Neural progenitor cell (in vitro differentiated cells): ENCODE measurements around the gene TGM3. TPM values are rescaled to one million over a fixed set of nuclear protein-coding genes. Genes with fewer than 3 reads are reported as not detected.

Experiments used
- DNase-seq: peaks from one replicate; pipeline ENCODE4 v3.0.0-alpha.2; 2016; ENCODE audit warnings: low spot score
- H2AFZ ChIP-seq: fragments of 200-600 bp; sonication (generic); replicated peaks from 2 replicates; pipeline ENCODE4 v1.6.1; 2016; ENCODE audit warnings: antibody characterized with exemption
- H3F3A ChIP-seq: fragments of 200-600 bp; sonication (generic); 2 replicates; pipeline ENCODE4 v1.6.1; 2016; ENCODE audit warnings: antibody characterized with exemption, low read depth
- H3K27ac ChIP-seq: fragments of 200-600 bp; sonication (generic); 2 replicates; pipeline ENCODE4 v1.5.1; 2016; ENCODE audit warnings: mild to moderate bottlenecking
- H3K27me3 ChIP-seq: fragments of 200-600 bp; sonication (generic); 2 replicates; pipeline ENCODE4 v1.6.1; 2016; ENCODE audit warnings: mild to moderate bottlenecking, moderate library complexity
- H3K36me3 ChIP-seq: fragments of 200-600 bp; sonication (generic); 2 replicates; pipeline ENCODE4 v1.5.1; 2016
- H3K4me1 ChIP-seq: fragments of 200-600 bp; sonication (generic); 2 replicates; pipeline ENCODE4 v1.6.1; 2016; ENCODE audit warnings: mixed run types
- H3K4me2 ChIP-seq: fragments of 200-600 bp; sonication (generic); 2 replicates; pipeline ENCODE4 v1.6.1; 2016
- H3K4me3 ChIP-seq: fragments of 200-600 bp; sonication (generic); 2 replicates; pipeline ENCODE4 v1.5.1; 2016
- H3K79me2 ChIP-seq: fragments of 200-600 bp; sonication (generic); 2 replicates; pipeline ENCODE4 v1.6.1; 2016; ENCODE audit warnings: low read depth
- H3K9ac ChIP-seq: fragments of 200-600 bp; sonication (generic); 2 replicates; pipeline ENCODE4 v1.6.1; 2016
- H3K9me3 ChIP-seq: fragments of 200-600 bp; sonication (generic); 2 replicates; pipeline ENCODE4 v1.5.1; 2016; ENCODE audit warnings: low read depth
- H4K20me1 ChIP-seq: fragments of 200-600 bp; sonication (generic); 2 replicates; pipeline ENCODE4 v1.6.1; 2016; ENCODE audit warnings: low read depth
- H3K27ac Mint-ChIP-seq: 3 replicates; pipeline ENCODE4 v1.8.0; 2021; ENCODE audit warnings: mixed read lengths
- H3K27me3 Mint-ChIP-seq: 2 replicates; pipeline ENCODE4 v1.8.0; 2022; ENCODE audit warnings: low read depth, mild to moderate bottlenecking, inconsistent platforms, moderate library complexity, mixed read lengths; ENCODE audit not compliant: insufficient read depth
- H3K36me3 Mint-ChIP-seq: 3 replicates; pipeline ENCODE4 v1.8.0; 2021; ENCODE audit warnings: mixed read lengths
- H3K4me1 Mint-ChIP-seq: 3 replicates; pipeline ENCODE4 v1.8.0; 2021; ENCODE audit warnings: mixed read lengths
- H3K4me3 Mint-ChIP-seq: 3 replicates; pipeline ENCODE4 v1.8.0; 2021; ENCODE audit warnings: mild to moderate bottlenecking, moderate library complexity, mixed read lengths
- H3K9me3 Mint-ChIP-seq: 3 replicates; pipeline ENCODE4 v1.8.0; 2020; ENCODE audit warnings: mixed read lengths
- CTCF ChIP-seq: fragments of 200-600 bp; sonication (generic); IDR thresholded peaks from 2 replicates; pipeline ENCODE4 v1.5.1; 2017; ENCODE audit warnings: antibody characterized with exemption, mild to moderate bottlenecking
- EZH2 ChIP-seq: fragments of 200-600 bp; sonication (generic); IDR thresholded peaks from 2 replicates; pipeline ENCODE4 v1.6.1; 2017; ENCODE audit warnings: antibody characterized with exemption, mild to moderate bottlenecking, moderate library complexity
- EZH2phosphoT487 ChIP-seq: fragments of 200-600 bp; sonication (generic); IDR thresholded peaks from 2 replicates; pipeline ENCODE4 v1.6.1; 2017; ENCODE audit warnings: antibody characterized with exemption
- total RNA-seq: library from RNA; depleted of rRNA; stranded (reverse); fragments of >200 nt; gene quantifications from 2 replicates; pipeline ENCODE4 v1.2.3, GENCODE V29; 2015; ENCODE audit warnings: low replicate concordance

The TGM3 gene
- total RNA-seq, 1 donor from 2014 or later: not detected

DNA sequence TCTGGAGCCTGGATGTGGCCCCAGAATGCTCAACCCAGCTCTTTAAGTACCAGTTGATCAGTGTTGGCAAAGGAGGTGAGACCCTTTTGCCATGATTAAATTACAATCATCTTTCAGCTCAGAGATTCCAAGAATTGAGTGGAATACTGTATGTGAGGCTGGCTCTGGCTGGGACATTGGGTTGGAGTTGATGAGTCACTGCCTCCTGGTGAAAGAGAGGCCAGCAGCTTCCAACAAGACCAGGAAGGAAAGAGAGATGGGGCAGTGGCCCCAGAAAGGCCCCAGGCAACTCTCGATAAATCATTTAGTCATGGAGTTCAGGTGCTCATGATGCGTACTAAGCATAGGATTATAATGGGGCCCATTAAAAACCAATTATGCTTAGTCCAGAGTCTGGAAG, 87.0 kb downstream of the TGM3 start:
- Histone ChIP-seq H3K79me2 (no peaks in the 10 kb centered on the region), H3K36me3 (no peaks in the 10 kb centered on the region), H3K9ac (no peak overlapping the region), H4K20me1 (no peaks in the 10 kb centered on the region), H3K27me3 (no peaks in the 10 kb centered on the region), H3K9me3 (no peaks in the 10 kb centered on the region), H3K27ac (no peak overlapping the region), H3K4me3 (no peak overlapping the region), H2AFZ (no peak overlapping the region), H3F3A (no peaks in the 10 kb centered on the region), H3K4me2 (no peak overlapping the region), H3K4me1 (no peaks in the 10 kb centered on the region)
- DNase-seq: no peak
- Mint-ChIP-seq H3K36me3 (no peaks in the 10 kb centered on the region), H3K4me1 (no peaks in the 10 kb centered on the region), H3K27ac (peak overlapping the region; percentile 19), H3K9me3 (peaks cover 5% of the 10 kb centered on the region), H3K27me3 (peaks cover 5% of the 10 kb centered on the region), H3K4me3 (no peak overlapping the region)
- TF ChIP-seq CTCF: no peak
- no peak for TF ChIP-seq EZH2phosphoT487
- no peak for TF ChIP-seq EZH2

DNA sequence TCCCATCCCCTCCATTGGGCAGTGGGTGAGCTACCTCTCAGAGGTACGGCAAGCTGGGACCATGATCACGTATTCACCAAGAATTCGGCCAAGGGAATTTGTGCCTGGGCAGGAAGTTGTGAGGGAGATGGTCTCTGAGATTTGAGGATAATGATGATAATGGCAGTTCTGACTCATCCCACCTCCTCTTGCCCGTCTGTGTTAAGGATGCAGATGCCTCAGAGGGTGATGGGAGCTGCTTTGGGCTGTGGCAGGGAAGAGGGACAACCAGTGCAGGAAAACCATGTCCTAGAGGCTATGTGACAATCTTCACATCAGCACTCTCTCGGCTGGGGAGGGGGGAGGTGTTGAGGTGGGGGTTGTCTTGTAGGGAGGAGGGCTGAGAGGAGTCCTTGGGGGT, 89.2 kb downstream of the TGM3 start:
- no peak overlapping the region for H3K4me3 ChIP-seq
- no peaks in the 10 kb centered on the region for H3K79me2 ChIP-seq
- H3K4me2 ChIP-seq: no peak overlapping the region
- no peaks in the 10 kb centered on the region for H3K36me3 Mint-ChIP-seq
- peaks cover 4% of the 10 kb centered on the region for H3K4me1 Mint-ChIP-seq
- no peak overlapping the region for H2AFZ ChIP-seq
- no peaks in the 10 kb centered on the region for H3K9me3 ChIP-seq
- no peaks in the 10 kb centered on the region for H3K36me3 ChIP-seq
- H3K4me1 ChIP-seq: no peaks in the 10 kb centered on the region
- H3K27me3 ChIP-seq: no peaks in the 10 kb centered on the region
- DNase-seq: no peak
- H3K9me3 Mint-ChIP-seq: peaks cover 7% of the 10 kb centered on the region
- no peaks in the 10 kb centered on the region for H3F3A ChIP-seq
- TF ChIP-seq EZH2phosphoT487 (no peak), CTCF (no peak), EZH2 (no peak)
- H4K20me1 ChIP-seq: no peaks in the 10 kb centered on the region
- no peak overlapping the region for H3K4me3 Mint-ChIP-seq
- H3K9ac ChIP-seq: no peak overlapping the region
- H3K27ac ChIP-seq: no peak overlapping the region
- H3K27ac Mint-ChIP-seq: no peak overlapping the region
- H3K27me3 Mint-ChIP-seq: peaks cover 8% of the 10 kb centered on the region

- Mint-ChIP-seq H3K36me3 (no peaks in the 10 kb centered on the region), H3K27ac (no peak overlapping the region), H3K4me1 (peaks cover 4% of the 10 kb centered on the region), H3K4me3 (no peak overlapping the region), H3K27me3 (peaks cover 8% of the 10 kb centered on the region), H3K9me3 (peaks cover 7% of the 10 kb centered on the region)
- no peak for DNase-seq
- H3K27ac ChIP-seq: no peak overlapping the region
- no peaks in the 10 kb centered on the region for H3K36me3 ChIP-seq
- H3K79me2 ChIP-seq: no peaks in the 10 kb centered on the region
- no peaks in the 10 kb centered on the region for H3K27me3 ChIP-seq
- H3K4me1 ChIP-seq: no peaks in the 10 kb centered on the region
- no peak overlapping the region for H3K4me3 ChIP-seq
- no peaks in the 10 kb centered on the region for H3K9me3 ChIP-seq
- H4K20me1 ChIP-seq: no peaks in the 10 kb centered on the region
- H2AFZ ChIP-seq: no peak overlapping the region
- H3F3A ChIP-seq: no peaks in the 10 kb centered on the region
- TF ChIP-seq CTCF: no peak
- no peak for TF ChIP-seq EZH2
- no peak for TF ChIP-seq EZH2phosphoT487
- H3K9ac ChIP-seq: no peak overlapping the region
- H3K4me2 ChIP-seq: no peak overlapping the region
Measured at GRCh38 chr20:2385496-2385895, 89.7 kb downstream of the TGM3 start.
